Keratinocyte (primary cell): ENCODE results near the gene MRM2.

Experiments
- CTCF ChIP-seq, 3 experiments: IDR thresholded peaks in 1 of 3; conservative IDR thresholded peaks in 1 of 3; optimal IDR thresholded peaks in 1 of 3; 2 replicates in 2 of 3; 3 replicates in 1 of 3; pipeline versions ENCODE3 to v1.5.1; 2011; ENCODE audit warnings: low read length in 3 of 3, mild to moderate bottlenecking in 3 of 3, moderate library complexity in 2 of 3, control low read depth in 1 of 3, inconsistent platforms in 1 of 3; ENCODE audit not compliant: insufficient read depth in 2 of 3; ENCODE audit errors: extremely low read depth in 1 of 3
- EZH2 ChIP-seq: IDR thresholded peaks from one replicate; pipeline ENCODE4 v1.6.1; 2012; ENCODE audit warnings: inconsistent platforms, mild to moderate bottlenecking, low read length, moderate library complexity

- TF ChIP-seq CTCF (optimal IDR thresholded peaks at IDR 0.05 in 1 of 3, IDR thresholded peaks at IDR 0.05 in 1 of 3, conservative IDR thresholded peaks at IDR 0.05 in 1 of 3; ENCODE audit: extremely low read depth in 1 of 3, insufficient read depth in 2 of 3, low read length in 3 of 3) (no peak), EZH2 (no peak)
These were observed 2.8 kb downstream of the MRM2 start for GRCh38 chr7:2239242-2239641.
